ACHN (cell line): ENCODE measurements around the gene HSPB1.
"Not testable (repeated sequence)": the region's sequence is repeated elsewhere in the genome, so short reads cannot be mapped to it uniquely, and the experiment has no call there.

Experiments
- DNase-seq: peaks from one replicate; pipeline ENCODE4 v3.0.0-alpha.2; 2015
- in situ Hi-C: cut with HindIII; loops from 2 replicates; pipeline ENCODE4 v1.10.0; 2017; ENCODE audit warnings: low sequenced_read_pairs, low pct_ligation_motif_present, low pct_unique_long_range_greater_than_20kb

The HSPB1 gene

GRCh38 chr7:76302347-76303201, at the start of gene HSPB1:
Gene HSPB1 (plus strand): TSS chr7:76302673. CDS start chr7:76302713, 40 bp downstream.
- in situ Hi-C loops, result no loop called here
- peak; percentile 91 for DNase-seq

DNA sequence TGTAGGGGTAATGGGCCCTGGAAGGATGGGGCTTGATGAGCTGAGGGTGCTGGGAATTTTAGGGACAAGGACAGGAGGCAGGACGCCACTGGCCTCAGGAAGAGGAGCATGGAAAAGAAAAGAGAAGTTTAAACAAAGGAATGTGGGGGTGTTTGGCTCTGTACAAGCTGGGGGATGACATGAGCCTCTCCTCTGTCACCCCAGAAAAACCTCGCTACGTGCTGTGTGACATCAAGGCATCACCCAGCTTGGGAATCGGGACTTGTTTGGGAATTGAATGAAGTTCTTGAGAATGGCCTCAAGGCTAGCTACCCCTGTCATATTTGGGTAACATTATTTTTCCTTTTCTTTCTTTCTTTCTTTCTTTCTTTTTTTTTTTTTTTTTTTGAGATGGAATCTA, 47.7 kb upstream of the HSPB1 start:
- in situ Hi-C loops, result no loop called here
- DNase-seq, result no peak

GRCh38 chr7:76257973-76258372, 44.5 kb upstream of the HSPB1 start:
- DNase-seq, result no peak
- in situ Hi-C loops, result no loop called here

- peak; percentile 37 for DNase-seq
- in situ Hi-C loops, result loop anchor here (5.0 kb wide), 1 partner anchor 37 kb away; no protein-coding TSS in a partner anchor
These were observed 43.1 kb upstream of the HSPB1 start for GRCh38 chr7:76259124-76260093.

GRCh38 chr7:76260171-76260703, 42.2 kb upstream of the HSPB1 start:
- in situ Hi-C loops, result loop anchor here (5.0 kb wide), 1 partner anchor 38 kb away; no protein-coding TSS in a partner anchor
- peak; percentile 75 for DNase-seq

DNA sequence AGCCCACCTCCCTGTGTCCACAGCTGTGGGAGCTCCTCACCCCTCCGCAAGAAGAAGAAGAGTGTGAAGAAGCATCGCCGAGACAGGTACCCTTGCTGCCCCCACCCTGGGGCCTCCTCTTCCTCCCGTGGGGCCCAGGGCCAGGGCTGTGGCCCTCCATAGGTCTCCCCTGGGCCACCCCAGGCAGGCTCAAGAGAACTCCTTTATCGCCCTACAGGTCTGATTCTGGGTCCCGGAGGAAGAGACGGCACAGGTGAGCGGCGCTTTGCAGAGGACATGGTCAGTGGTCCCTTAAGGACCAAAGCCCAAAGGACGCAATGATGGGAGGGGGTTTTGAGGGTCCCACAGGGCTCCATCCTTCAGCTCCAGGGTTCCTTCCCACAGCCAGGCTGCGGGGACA, 41.1 kb upstream of the HSPB1 start:
- DNase-seq, result no peak
- in situ Hi-C loops, result loop anchor here (5.0 kb wide), 1 partner anchor 39 kb away; no protein-coding TSS in a partner anchor

GRCh38 chr7:76261931-76262330, 40.5 kb upstream of the HSPB1 start:
- DNase-seq, result no peak
- in situ Hi-C loops, result loop anchor here (5.0 kb wide), 1 partner anchor 40 kb away; no protein-coding TSS in a partner anchor

- DNase-seq, result peak; percentile 82
- in situ Hi-C loops, result loop anchor here (5.0 kb wide), 1 partner anchor 41 kb away; no protein-coding TSS in a partner anchor
These were observed 39.6 kb upstream of the HSPB1 start for GRCh38 chr7:76262683-76263402.

DNA sequence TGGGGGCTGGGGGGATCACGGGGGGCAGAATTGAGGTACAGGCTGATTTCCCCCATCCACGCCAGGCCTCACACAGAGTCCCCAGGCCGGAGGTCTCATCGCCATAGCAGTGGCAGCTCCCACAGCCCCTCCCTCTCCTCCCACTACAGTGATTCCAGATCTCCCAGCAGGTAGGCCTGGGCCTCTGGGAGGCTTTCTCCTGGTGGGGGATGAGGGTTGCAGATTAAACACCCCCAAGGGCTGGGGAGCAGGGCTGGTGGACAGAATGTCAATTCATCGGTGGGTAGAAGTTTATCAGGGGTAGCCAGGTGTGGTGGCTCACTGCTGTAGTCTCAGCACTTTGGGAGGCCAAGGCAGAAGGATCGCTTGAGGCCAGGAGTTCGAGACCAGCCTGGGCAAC, 37.2 kb upstream of the HSPB1 start:
- in situ Hi-C loops, result no loop called here
- no peak for DNase-seq

- DNase-seq, result no peak
- in situ Hi-C loops, result no loop called here
These were observed 35.2 kb upstream of the HSPB1 start for GRCh38 chr7:76267107-76267893.

DNA sequence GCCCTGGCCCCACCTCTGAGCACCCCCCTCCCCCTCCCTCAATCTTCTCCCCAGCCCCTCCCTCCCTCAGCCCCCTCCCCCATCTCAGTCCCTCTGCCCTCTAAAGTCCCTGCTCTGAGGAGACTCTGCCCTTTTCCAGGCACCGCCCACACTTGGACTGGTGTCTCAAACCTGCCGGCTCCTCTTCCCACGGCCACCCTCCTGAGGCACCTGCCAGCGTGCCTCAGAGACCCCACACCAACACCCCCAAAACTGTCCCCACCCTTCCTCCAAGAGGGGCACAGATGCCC, 34.6 kb upstream of the HSPB1 start:
- DNase-seq, result no peak

DNA sequence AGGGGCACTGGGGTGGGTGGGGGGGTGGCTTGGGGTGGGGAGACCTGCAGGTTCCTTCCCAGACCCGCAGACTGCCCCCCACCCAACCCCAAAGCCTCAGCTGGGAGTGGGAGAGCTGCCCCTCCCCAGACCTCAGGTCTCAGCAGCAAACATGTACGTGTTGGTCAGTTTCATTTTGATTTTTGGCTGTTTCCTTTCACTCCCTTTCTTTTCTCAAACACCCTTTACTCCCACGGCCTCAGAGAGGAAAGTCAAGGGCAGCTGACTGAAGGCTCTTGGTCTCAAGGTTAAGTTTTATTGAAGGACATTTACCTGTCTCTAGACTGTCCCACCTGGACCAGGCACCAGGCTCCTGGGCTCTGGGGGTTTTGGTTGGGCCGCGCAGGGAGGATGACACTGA, 34.1 kb upstream of the HSPB1 start:
- in situ Hi-C loops, result no loop called here
- no peak for DNase-seq

More for the DNA sequence above, 34.6 kb upstream of the HSPB1 start:
- in situ Hi-C loops, result no loop called here

DNA sequence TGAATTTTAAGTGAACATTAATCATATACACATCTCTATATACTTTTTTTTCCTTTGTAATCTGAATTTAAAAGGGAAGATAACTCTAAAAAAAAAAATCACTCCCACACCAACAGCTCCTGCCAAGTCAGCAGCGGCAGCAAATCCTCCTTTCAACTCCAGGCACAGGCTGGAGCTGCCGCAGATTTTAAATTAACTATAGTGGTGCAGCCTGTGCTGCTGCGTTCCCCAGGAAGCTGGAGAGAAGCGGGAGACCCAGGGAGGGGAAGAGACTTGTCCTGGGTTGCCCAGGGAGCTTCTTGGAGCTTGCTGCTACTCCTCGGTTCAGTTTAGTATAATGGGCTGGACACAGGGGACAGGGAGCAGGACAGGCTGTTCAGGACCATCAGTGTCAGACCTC, 32.6 kb upstream of the HSPB1 start:
- in situ Hi-C loops, result no loop called here
- DNase-seq, result no peak

DNA sequence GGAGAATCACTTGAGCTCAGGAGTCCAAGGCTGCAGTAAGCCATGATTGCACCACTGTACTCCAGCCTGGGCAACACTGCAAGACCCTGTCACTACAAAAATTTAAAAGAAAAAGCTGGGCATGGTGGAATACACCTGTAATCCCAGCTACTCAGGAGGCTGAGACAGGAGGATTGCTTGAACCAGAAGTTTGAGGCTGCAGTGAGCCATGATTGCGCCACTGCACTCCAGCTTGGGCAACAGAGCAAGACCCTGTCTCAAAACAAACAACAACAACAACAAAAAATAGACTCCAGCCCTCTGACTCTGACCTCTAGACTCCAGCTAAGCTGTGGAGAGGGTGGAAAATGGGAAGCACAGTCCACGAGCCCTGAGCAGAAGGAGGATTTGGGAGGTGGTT, 31.1 kb upstream of the HSPB1 start:
- in situ Hi-C loops, DNase-seq: not testable (repeated sequence)

- in situ Hi-C loops, result no loop called here
These were observed 30.3 kb upstream of the HSPB1 start for GRCh38 chr7:76272142-76272541.

GRCh38 chr7:76272851-76273497, 29.5 kb upstream of the HSPB1 start:
- no peak for DNase-seq
- in situ Hi-C loops, result no loop called here

More at GRCh38 chr7:76272142-76272541, 30.3 kb upstream of the HSPB1 start:
- DNase-seq, result no peak

GRCh38 chr7:76273503-76273902, 29.0 kb upstream of the HSPB1 start:
- in situ Hi-C loops, result no loop called here

More at GRCh38 chr7:76273503-76273902, 29.0 kb upstream of the HSPB1 start:
- DNase-seq, result no peak
